Vagina (tissue), 2 donors: ENCODE results near the gene UBE2O. TPM values are rescaled to one million over a fixed set of nuclear protein-coding genes. Genes with fewer than 3 reads are reported as not detected.

Source experiments
- DNase-seq, 2 donors: peaks; one replicate each; pipeline ENCODE4 v3.0.0-alpha.2; 2017; ENCODE audit errors: extremely low spot score in 2 of 2
- H3K27ac ChIP-seq: fragments of 200-600 bp; sonication (generic); one replicate; pipeline ENCODE4 v1.5.1; 2019
- H3K27me3 ChIP-seq: fragments of 200-600 bp; sonication (generic); one replicate; pipeline ENCODE4 v1.5.1; 2019
- H3K36me3 ChIP-seq, 2 donors: fragments of 200-600 bp; sonication (generic); one replicate each; pipeline ENCODE4 v1.5.1; 2017 to 2019
- H3K4me1 ChIP-seq: fragments of 200-600 bp; sonication (generic); one replicate; pipeline ENCODE4 v1.5.1; 2019
- H3K4me3 ChIP-seq, 2 donors: fragments of 200-600 bp; sonication (generic); 1 replicate in 1 of 2; 2 replicates in 1 of 2; pipeline ENCODE4 v1.5.1; 2016 to 2019
- H3K9me3 ChIP-seq: fragments of 200-600 bp; sonication (generic); one replicate; pipeline ENCODE4 v1.5.1; 2019
- POLR2A ChIP-seq, 2 donors: fragments of 450-650 bp; IDR thresholded peaks; one replicate each; pipeline ENCODE4 v1.6.1; 2017; ENCODE audit warnings: antibody characterized with exemption in 2 of 2, mild to moderate bottlenecking in 2 of 2, moderate library complexity in 2 of 2
- POLR2AphosphoS5 ChIP-seq, 2 donors: sonication (generic); formaldehyde crosslinking; IDR thresholded peaks; one replicate each; pipeline ENCODE4 v1.9.0; 2017; ENCODE audit warnings: antibody characterized with exemption in 2 of 2, mild to moderate bottlenecking in 2 of 2, low read depth in 1 of 2; ENCODE audit not compliant: insufficient read depth in 1 of 2
- intact Hi-C: fragments of 100-400 bp; cut with DNase I; formaldehyde crosslinking; loops from one replicate; pipeline ENCODE4 v1.15.1; 2023
- total RNA-seq: library from RNA; depleted of rRNA; stranded (reverse); fragments of >200 nt; gene quantifications from one replicate; pipeline ENCODE4 v1.2.3, GENCODE V29; 2016
- TF ChIP-seq, protein P1 (sequence below), 3 experiments: fragments of 450-650 bp in 2 of 3; fragments of 200-600 bp in 1 of 3; sonication (generic) in 1 of 3; IDR thresholded peaks; one replicate each; pipeline ENCODE4 v1.5.1; 2017 to 2019; ENCODE audit warnings: antibody characterized with exemption in 3 of 3, mild to moderate bottlenecking in 2 of 3, moderate library complexity in 2 of 3

The UBE2O gene
- total RNA-seq, 1 donor from 2014 or later = 29.7 TPM

- Histone ChIP-seq H3K36me3 (peaks cover 0 to 4% of the 10 kb centered on the region in 2 donors), H3K9me3 (no peaks in the 10 kb centered on the region), H3K27ac (no peak overlapping the region), H3K4me1 (no peaks in the 10 kb centered on the region), H3K4me3 (no peak overlapping the region), H3K27me3 (no peaks in the 10 kb centered on the region)
- TF ChIP-seq POLR2A (IDR thresholded peaks at IDR 0.05) (no peak), POLR2AphosphoS5 (IDR thresholded peaks at IDR 0.05; ENCODE audit: insufficient read depth in 1 of 2, low read depth in 1 of 2) (no peak)
- TF ChIP-seq, protein P1, sequence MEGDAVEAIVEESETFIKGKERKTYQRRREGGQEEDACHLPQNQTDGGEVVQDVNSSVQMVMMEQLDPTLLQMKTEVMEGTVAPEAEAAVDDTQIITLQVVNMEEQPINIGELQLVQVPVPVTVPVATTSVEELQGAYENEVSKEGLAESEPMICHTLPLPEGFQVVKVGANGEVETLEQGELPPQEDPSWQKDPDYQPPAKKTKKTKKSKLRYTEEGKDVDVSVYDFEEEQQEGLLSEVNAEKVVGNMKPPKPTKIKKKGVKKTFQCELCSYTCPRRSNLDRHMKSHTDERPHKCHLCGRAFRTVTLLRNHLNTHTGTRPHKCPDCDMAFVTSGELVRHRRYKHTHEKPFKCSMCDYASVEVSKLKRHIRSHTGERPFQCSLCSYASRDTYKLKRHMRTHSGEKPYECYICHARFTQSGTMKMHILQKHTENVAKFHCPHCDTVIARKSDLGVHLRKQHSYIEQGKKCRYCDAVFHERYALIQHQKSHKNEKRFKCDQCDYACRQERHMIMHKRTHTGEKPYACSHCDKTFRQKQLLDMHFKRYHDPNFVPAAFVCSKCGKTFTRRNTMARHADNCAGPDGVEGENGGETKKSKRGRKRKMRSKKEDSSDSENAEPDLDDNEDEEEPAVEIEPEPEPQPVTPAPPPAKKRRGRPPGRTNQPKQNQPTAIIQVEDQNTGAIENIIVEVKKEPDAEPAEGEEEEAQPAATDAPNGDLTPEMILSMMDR (IDR thresholded peaks at IDR 0.05) = no peak
- DNase-seq = no peak
- intact Hi-C loops = no loop called here
Measured at GRCh38 chr17:76479515-76480060, 26.6 kb upstream of the UBE2O start.

- no peak for DNase-seq
- Histone ChIP-seq H3K9me3 (no peaks in the 10 kb centered on the region), H3K4me3 (no peak overlapping the region), H3K27me3 (no peaks in the 10 kb centered on the region), H3K27ac (no peak overlapping the region), H3K4me1 (no peaks in the 10 kb centered on the region), H3K36me3 (peaks cover 0 to 4% of the 10 kb centered on the region in 2 donors)
- intact Hi-C loops = no loop called here
- no peak for TF ChIP-seq POLR2A (IDR thresholded peaks at IDR 0.05)
- TF ChIP-seq, protein P1 (IDR thresholded peaks at IDR 0.05) = no peak
- no peak for TF ChIP-seq POLR2AphosphoS5 (IDR thresholded peaks at IDR 0.05; ENCODE audit: insufficient read depth in 1 of 2, low read depth in 1 of 2)
Measured at GRCh38 chr17:76478730-76479514, 26.0 kb upstream of the UBE2O start.

- no peak for DNase-seq
- Histone ChIP-seq H3K36me3 (peaks cover 0 to 4% of the 10 kb centered on the region in 2 donors), H3K27me3 (no peaks in the 10 kb centered on the region), H3K9me3 (no peaks in the 10 kb centered on the region), H3K4me1 (no peaks in the 10 kb centered on the region), H3K4me3 (no peak overlapping the region), H3K27ac (no peak overlapping the region)
- TF ChIP-seq, protein P1 (IDR thresholded peaks at IDR 0.05) = no peak
- no peak for TF ChIP-seq POLR2A (IDR thresholded peaks at IDR 0.05)
- TF ChIP-seq POLR2AphosphoS5 (IDR thresholded peaks at IDR 0.05; ENCODE audit: insufficient read depth in 1 of 2, low read depth in 1 of 2) = no peak
- intact Hi-C loops = no loop called here
Measured at GRCh38 chr17:76478097-76478496, 25.1 kb upstream of the UBE2O start.

DNA sequence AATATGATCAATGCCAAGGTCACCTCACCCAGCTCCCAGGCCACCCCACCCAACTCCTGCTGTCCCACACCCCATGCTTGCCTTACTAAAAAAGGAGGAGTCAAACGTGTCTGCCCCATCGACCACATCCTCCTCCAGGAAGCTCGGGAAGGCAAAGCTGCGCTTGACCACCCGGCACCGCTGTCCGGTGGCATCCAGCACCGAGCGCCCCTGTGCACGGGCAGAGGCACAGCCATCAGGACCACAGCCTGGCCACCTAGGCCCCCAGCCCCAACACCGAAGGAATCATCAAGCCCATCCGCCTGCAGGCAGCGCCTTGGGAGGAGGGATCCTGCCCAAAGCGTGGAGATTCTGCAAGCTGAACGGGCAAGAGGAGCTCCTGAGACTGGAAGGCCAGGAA is 24.6 kb upstream of the UBE2O start:
- no peaks in the 10 kb centered on the region for H3K9me3 ChIP-seq
- TF ChIP-seq POLR2A (IDR thresholded peaks at IDR 0.05) = no peak
- no peak overlapping the region for H3K4me3 ChIP-seq
- no peaks in the 10 kb centered on the region for H3K27me3 ChIP-seq
- H3K27ac ChIP-seq = no peak overlapping the region
- peaks cover 0 to 7% of the 10 kb centered on the region in 2 donors for H3K36me3 ChIP-seq
- intact Hi-C loops = no loop called here
- no peak for DNase-seq
- no peaks in the 10 kb centered on the region for H3K4me1 ChIP-seq

DNA sequence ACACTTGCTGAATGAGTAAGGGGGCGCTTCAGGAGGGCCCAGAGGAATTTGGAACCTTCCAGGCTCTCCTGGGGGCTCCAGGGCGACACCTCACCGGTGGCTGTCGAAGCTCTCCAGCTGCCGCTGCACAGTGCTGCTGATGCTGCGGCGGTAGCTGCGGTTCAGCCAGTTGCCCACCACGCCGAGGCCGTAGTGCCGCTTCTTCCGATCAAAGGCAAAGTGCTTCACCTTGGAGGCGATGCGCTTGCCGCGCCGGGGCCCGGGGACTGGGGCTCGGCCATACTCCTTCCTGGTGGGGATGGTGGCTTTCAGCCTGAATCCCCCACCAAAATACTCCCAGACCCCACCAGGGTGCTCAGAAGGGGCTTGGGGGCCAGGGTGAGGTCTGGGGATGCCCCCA is 23.8 kb upstream of the UBE2O start:
- Histone ChIP-seq H3K4me1 (no peaks in the 10 kb centered on the region), H3K9me3 (no peaks in the 10 kb centered on the region), H3K27me3 (no peaks in the 10 kb centered on the region), H3K4me3 (no peak overlapping the region), H3K36me3 (peaks cover 0 to 14% of the 10 kb centered on the region in 2 donors), H3K27ac (no peak overlapping the region)
- no peak for DNase-seq
- intact Hi-C loops = no loop called here
- TF ChIP-seq POLR2AphosphoS5 (IDR thresholded peaks at IDR 0.05; ENCODE audit: insufficient read depth in 1 of 2, low read depth in 1 of 2) (no peak), POLR2A (IDR thresholded peaks at IDR 0.05) (no peak)

DNA sequence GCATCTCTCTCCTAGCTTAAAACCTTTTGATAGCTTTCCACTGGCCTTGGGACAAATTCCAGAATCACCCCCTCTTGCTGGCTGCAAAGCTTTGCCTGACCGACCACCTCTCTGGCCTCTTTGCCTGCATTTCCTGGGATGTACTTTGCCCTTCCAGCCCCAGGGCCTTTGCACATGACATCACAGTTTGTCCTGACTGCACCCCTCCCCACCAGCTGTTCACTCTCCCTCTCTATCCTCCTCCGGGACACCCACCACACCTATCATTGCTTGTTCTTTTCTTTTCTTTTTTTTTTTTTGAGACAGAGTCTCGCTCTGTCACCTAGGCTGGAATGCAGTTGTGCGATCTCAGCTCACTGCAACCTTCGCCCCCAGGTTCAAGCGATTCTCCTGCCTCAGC is 22.4 kb upstream of the UBE2O start:
- no peaks in the 10 kb centered on the region for H3K4me1 ChIP-seq
- H3K36me3 ChIP-seq = peaks cover 0 to 15% of the 10 kb centered on the region in 2 donors
- no peak overlapping the region for H3K4me3 ChIP-seq
- TF ChIP-seq, protein P1 (IDR thresholded peaks at IDR 0.05) = no peak
- TF ChIP-seq POLR2AphosphoS5 (IDR thresholded peaks at IDR 0.05; ENCODE audit: insufficient read depth in 1 of 2, low read depth in 1 of 2) (no peak), POLR2A (IDR thresholded peaks at IDR 0.05) (no peak)
- H3K9me3 ChIP-seq = no peaks in the 10 kb centered on the region
- no peak overlapping the region for H3K27ac ChIP-seq
- no peaks in the 10 kb centered on the region for H3K27me3 ChIP-seq
- intact Hi-C loops = no loop called here
- DNase-seq = no peak
